SK-N-SH (cell line): Measurements from ENCODE around the gene NBR1.

ENCODE experiments used
- EP300 ChIP-seq, 2 experiments: IDR thresholded peaks; 2 replicates each; pipeline versions ENCODE4 v1.4.0 to v1.6.1; 2012; ENCODE audit warnings: borderline replicate concordance in 1 of 2, low read depth in 1 of 2, low read length in 1 of 2
- EZH2phosphoT487 ChIP-seq: fragments of 200-600 bp; sonication (generic); IDR thresholded peaks from 2 replicates; pipeline ENCODE4 v1.6.1; 2017; ENCODE audit warnings: low read depth, mixed run types, mild to moderate bottlenecking, antibody characterized with exemption, moderate library complexity, borderline replicate concordance
- GABPA ChIP-seq: IDR thresholded peaks from 2 replicates; pipeline ENCODE4 v1.4.0; 2012; ENCODE audit warnings: low read depth, mild to moderate bottlenecking
- NFIC ChIP-seq: IDR thresholded peaks from 2 replicates; pipeline ENCODE4 v1.4.0; 2012; ENCODE audit warnings: borderline replicate concordance
- POLR2AphosphoS5 ChIP-seq: IDR thresholded peaks from 2 replicates; pipeline ENCODE4 v1.6.1; 2012; ENCODE audit warnings: low read depth, low read length
- RCOR1 ChIP-seq: fragments of 150-350 bp; IDR thresholded peaks from 2 replicates; pipeline ENCODE4 v1.6.1; 2017; ENCODE audit warnings: antibody characterized with exemption, low read length
- SIN3A ChIP-seq: IDR thresholded peaks from 2 replicates; pipeline ENCODE4 v1.6.1; 2012; ENCODE audit warnings: low read depth, mild to moderate bottlenecking, low read length, moderate library complexity, borderline replicate concordance
- TF ChIP-seq, protein P1 (sequence below): IDR thresholded peaks from 2 replicates; pipeline ENCODE4 v1.4.0; 2012; ENCODE audit warnings: low read depth, borderline replicate concordance
- TF ChIP-seq, protein P2 (sequence below): IDR thresholded peaks from 2 replicates; pipeline ENCODE4 v1.6.1; 2012; ENCODE audit warnings: mild to moderate bottlenecking, low read depth, low read length, moderate library complexity
- TF ChIP-seq, protein P3 (sequence below): fragments of 200-600 bp; sonication (generic); IDR thresholded peaks from 2 replicates; pipeline ENCODE4 v1.6.1; 2017; ENCODE audit warnings: antibody characterized with exemption, mild to moderate bottlenecking, moderate library complexity
- TF ChIP-seq, protein P4 (sequence below): fragments of 150-350 bp; IDR thresholded peaks from 2 replicates; pipeline ENCODE4 v1.6.1; 2017; ENCODE audit warnings: antibody characterized with exemption, low read length, low read depth, borderline replicate concordance

DNA sequence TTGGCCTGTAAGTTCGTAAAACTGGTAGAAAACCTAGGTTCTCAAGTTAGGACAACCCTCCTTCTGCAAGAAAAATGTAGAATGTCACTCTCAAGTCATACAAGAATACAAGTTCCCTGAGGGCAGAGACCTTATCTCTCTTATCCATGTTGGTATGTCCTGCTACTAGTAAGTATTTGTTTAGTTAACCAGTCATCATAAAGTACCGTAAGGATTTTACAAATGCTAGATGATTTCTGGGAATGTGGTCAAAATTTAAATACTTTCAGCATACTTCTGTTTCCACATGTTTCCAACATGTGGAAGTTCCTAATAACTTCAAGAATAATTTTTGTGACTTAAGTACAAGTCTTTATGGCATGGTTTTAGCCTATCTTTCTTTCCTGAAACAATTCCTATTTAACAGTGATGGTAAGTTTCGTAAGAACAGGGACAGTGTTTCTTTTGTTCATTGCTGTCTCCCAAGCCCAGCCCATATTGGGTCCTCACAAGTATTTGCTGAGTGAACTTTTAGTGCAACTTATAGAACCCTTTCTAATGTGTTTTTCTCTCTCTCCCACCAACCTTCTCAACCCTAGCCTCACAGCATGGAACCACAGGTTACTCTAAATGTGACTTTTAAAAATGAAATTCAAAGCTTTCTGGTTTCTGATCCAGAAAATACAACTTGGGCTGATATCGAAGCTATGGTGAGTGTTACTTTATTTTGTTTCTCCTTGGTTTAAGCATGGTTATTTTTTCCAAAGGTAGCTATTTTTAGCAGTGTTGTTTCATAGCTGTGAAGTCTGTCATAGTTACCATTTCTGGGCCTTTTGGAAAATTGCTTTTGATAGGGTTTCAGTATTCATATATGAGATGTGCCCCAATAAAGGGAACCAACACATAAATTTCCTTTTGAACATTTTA lies 4.5 kb downstream of the NBR1 start:
- TF ChIP-seq, protein P1, sequence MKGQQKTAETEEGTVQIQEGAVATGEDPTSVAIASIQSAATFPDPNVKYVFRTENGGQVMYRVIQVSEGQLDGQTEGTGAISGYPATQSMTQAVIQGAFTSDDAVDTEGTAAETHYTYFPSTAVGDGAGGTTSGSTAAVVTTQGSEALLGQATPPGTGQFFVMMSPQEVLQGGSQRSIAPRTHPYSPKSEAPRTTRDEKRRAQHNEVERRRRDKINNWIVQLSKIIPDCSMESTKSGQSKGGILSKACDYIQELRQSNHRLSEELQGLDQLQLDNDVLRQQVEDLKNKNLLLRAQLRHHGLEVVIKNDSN: no peak
- TF ChIP-seq POLR2AphosphoS5 (no peak), RCOR1 (no peak), EZH2phosphoT487 (no peak), NFIC (no peak), EP300 (IDR thresholded peaks at IDR 0.05; ENCODE audit: borderline replicate concordance in 1 of 2, low read depth in 1 of 2, low read length in 1 of 2) (no peak), SIN3A (no peak), GABPA (no peak)
- TF ChIP-seq, protein P2, sequence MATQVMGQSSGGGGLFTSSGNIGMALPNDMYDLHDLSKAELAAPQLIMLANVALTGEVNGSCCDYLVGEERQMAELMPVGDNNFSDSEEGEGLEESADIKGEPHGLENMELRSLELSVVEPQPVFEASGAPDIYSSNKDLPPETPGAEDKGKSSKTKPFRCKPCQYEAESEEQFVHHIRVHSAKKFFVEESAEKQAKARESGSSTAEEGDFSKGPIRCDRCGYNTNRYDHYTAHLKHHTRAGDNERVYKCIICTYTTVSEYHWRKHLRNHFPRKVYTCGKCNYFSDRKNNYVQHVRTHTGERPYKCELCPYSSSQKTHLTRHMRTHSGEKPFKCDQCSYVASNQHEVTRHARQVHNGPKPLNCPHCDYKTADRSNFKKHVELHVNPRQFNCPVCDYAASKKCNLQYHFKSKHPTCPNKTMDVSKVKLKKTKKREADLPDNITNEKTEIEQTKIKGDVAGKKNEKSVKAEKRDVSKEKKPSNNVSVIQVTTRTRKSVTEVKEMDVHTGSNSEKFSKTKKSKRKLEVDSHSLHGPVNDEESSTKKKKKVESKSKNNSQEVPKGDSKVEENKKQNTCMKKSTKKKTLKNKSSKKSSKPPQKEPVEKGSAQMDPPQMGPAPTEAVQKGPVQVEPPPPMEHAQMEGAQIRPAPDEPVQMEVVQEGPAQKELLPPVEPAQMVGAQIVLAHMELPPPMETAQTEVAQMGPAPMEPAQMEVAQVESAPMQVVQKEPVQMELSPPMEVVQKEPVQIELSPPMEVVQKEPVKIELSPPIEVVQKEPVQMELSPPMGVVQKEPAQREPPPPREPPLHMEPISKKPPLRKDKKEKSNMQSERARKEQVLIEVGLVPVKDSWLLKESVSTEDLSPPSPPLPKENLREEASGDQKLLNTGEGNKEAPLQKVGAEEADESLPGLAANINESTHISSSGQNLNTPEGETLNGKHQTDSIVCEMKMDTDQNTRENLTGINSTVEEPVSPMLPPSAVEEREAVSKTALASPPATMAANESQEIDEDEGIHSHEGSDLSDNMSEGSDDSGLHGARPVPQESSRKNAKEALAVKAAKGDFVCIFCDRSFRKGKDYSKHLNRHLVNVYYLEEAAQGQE: no peak
- TF ChIP-seq, protein P3, sequence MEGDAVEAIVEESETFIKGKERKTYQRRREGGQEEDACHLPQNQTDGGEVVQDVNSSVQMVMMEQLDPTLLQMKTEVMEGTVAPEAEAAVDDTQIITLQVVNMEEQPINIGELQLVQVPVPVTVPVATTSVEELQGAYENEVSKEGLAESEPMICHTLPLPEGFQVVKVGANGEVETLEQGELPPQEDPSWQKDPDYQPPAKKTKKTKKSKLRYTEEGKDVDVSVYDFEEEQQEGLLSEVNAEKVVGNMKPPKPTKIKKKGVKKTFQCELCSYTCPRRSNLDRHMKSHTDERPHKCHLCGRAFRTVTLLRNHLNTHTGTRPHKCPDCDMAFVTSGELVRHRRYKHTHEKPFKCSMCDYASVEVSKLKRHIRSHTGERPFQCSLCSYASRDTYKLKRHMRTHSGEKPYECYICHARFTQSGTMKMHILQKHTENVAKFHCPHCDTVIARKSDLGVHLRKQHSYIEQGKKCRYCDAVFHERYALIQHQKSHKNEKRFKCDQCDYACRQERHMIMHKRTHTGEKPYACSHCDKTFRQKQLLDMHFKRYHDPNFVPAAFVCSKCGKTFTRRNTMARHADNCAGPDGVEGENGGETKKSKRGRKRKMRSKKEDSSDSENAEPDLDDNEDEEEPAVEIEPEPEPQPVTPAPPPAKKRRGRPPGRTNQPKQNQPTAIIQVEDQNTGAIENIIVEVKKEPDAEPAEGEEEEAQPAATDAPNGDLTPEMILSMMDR: no peak
- TF ChIP-seq, protein P4, sequence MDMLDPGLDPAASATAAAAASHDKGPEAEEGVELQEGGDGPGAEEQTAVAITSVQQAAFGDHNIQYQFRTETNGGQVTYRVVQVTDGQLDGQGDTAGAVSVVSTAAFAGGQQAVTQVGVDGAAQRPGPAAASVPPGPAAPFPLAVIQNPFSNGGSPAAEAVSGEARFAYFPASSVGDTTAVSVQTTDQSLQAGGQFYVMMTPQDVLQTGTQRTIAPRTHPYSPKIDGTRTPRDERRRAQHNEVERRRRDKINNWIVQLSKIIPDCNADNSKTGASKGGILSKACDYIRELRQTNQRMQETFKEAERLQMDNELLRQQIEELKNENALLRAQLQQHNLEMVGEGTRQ: no peak
